Keratinocyte (primary cell): ENCODE measurements around the gene TMEM139. TPM values are rescaled to one million over a fixed set of nuclear protein-coding genes. Genes with fewer than 3 reads are reported as not detected.

Experiments used
- DNase-seq: peaks from one replicate; pipeline ENCODE4 v3.0.0-alpha.2; 2011; ENCODE audit warnings: low read depth, missing footprints, low spot score
- FAIRE-seq: peaks from 2 replicates; lab custom pipeline; 2011; peaks lifted over from hg19 to GRCh38; lab: Jason Lieb, UNC
- H2AFZ ChIP-seq: 2 replicates; pipeline ENCODE4 v1.6.0; 2012; ENCODE audit warnings: low read length, control low read depth, inconsistent platforms; ENCODE audit not compliant: control insufficient read depth
- H3K27ac ChIP-seq: 2 replicates; pipeline ENCODE4 v1.5.1; 2011; ENCODE audit warnings: low read length; ENCODE audit not compliant: control insufficient read depth, insufficient read depth
- H3K27me3 ChIP-seq: 3 replicates; pipeline ENCODE4 v1.6.0; 2011; ENCODE audit warnings: low read length; ENCODE audit not compliant: control insufficient read depth, insufficient read depth; ENCODE audit errors: extremely low read depth
- H3K36me3 ChIP-seq, 2 experiments: 2 replicates in 1 of 2; 3 replicates in 1 of 2; pipeline ENCODE4 v1.5.1; 2011; ENCODE audit warnings: low read length in 2 of 2, mild to moderate bottlenecking in 1 of 2; ENCODE audit not compliant: control insufficient read depth in 2 of 2, insufficient read depth in 2 of 2; ENCODE audit errors: extremely low read depth in 1 of 2
- H3K4me1 ChIP-seq: 3 replicates; pipeline ENCODE4 v1.5.1; 2011; ENCODE audit warnings: low read length; ENCODE audit not compliant: control insufficient read depth, insufficient read depth; ENCODE audit errors: extremely low read depth
- H3K4me2 ChIP-seq: 3 replicates; pipeline ENCODE4 v1.6.0; 2011; ENCODE audit warnings: low read depth, low read length; ENCODE audit not compliant: control insufficient read depth, insufficient read depth; ENCODE audit errors: extremely low read depth
- H3K4me3 ChIP-seq, 3 experiments: fragments of 200-600 bp in 1 of 3; sonication (generic) in 1 of 3; 2 replicates in 2 of 3; 3 replicates in 1 of 3; pipeline ENCODE4 v1.5.1; 2011 to 2016; ENCODE audit warnings: low read length in 3 of 3, mild to moderate bottlenecking in 3 of 3, control low read depth in 2 of 3, inconsistent platforms in 1 of 3, low read depth in 1 of 3, mixed read lengths in 1 of 3, mixed run types in 1 of 3, moderate library complexity in 1 of 3; ENCODE audit not compliant: control insufficient read depth in 2 of 3, insufficient read depth in 2 of 3; ENCODE audit errors: extremely low read depth in 1 of 3
- H3K79me2 ChIP-seq: 2 replicates; pipeline ENCODE4 v1.6.0; 2012; ENCODE audit warnings: low read length; ENCODE audit not compliant: control insufficient read depth, insufficient read depth
- H3K9ac ChIP-seq: 3 replicates; pipeline ENCODE4 v1.6.0; 2011; ENCODE audit warnings: low read length; ENCODE audit not compliant: control insufficient read depth, insufficient read depth; ENCODE audit errors: extremely low read depth
- H3K9me1 ChIP-seq: 3 replicates; pipeline ENCODE4 v1.6.0; 2011; ENCODE audit warnings: low read length; ENCODE audit not compliant: control insufficient read depth, insufficient read depth; ENCODE audit errors: extremely low read depth
- H3K9me3 ChIP-seq: 2 replicates; pipeline ENCODE4 v1.5.1; 2012; ENCODE audit warnings: low read depth, low read length; ENCODE audit not compliant: control insufficient read depth
- H4K20me1 ChIP-seq: 3 replicates; pipeline ENCODE4 v1.6.0; 2011; ENCODE audit warnings: low read length; ENCODE audit not compliant: control insufficient read depth, insufficient read depth; ENCODE audit errors: extremely low read depth
- EZH2 ChIP-seq: IDR thresholded peaks from one replicate; pipeline ENCODE4 v1.6.1; 2012; ENCODE audit warnings: inconsistent platforms, mild to moderate bottlenecking, low read length, moderate library complexity
- dilution Hi-C: fragments of 300-500 bp; cut with MboI; formaldehyde crosslinking; loops from one replicate; pipeline ENCODE4 v1.7.0; 2020; ENCODE audit warnings: low sequenced_read_pairs; ENCODE audit not compliant: extremely low pct_ligation_motif_present
- polyA plus RNA-seq, 5 experiments: library from polyadenylated mRNA; depleted of rRNA in 3 of 5; stranded (reverse) in 3 of 5; stranded (forward) in 1 of 5; unstranded in 1 of 5; fragments of >200 nt; gene quantifications; 1 replicate in 1 of 5; 2 replicates in 3 of 5; 3 replicates in 1 of 5; pipeline versions ENCODE4 v1.2.1 to v1.2.3, GENCODE V29; 2011 to 2012; ENCODE audit warnings: missing spikeins in 2 of 5, low read depth in 1 of 5, low replicate concordance in 1 of 5
- TF ChIP-seq, protein P1 (sequence below), 3 experiments: IDR thresholded peaks in 1 of 3; conservative IDR thresholded peaks in 1 of 3; optimal IDR thresholded peaks in 1 of 3; 2 replicates in 2 of 3; 3 replicates in 1 of 3; pipeline versions ENCODE3 to v1.5.1; 2011; ENCODE audit warnings: low read length in 3 of 3, mild to moderate bottlenecking in 3 of 3, moderate library complexity in 2 of 3, control low read depth in 1 of 3, inconsistent platforms in 1 of 3; ENCODE audit not compliant: insufficient read depth in 2 of 3; ENCODE audit errors: extremely low read depth in 1 of 3

Gene TMEM139
- polyA plus RNA-seq, 1 donor (not counting 4 experiments of a cell fraction or from before 2014, with no cell fraction given): 22.3 TPM

DNA sequence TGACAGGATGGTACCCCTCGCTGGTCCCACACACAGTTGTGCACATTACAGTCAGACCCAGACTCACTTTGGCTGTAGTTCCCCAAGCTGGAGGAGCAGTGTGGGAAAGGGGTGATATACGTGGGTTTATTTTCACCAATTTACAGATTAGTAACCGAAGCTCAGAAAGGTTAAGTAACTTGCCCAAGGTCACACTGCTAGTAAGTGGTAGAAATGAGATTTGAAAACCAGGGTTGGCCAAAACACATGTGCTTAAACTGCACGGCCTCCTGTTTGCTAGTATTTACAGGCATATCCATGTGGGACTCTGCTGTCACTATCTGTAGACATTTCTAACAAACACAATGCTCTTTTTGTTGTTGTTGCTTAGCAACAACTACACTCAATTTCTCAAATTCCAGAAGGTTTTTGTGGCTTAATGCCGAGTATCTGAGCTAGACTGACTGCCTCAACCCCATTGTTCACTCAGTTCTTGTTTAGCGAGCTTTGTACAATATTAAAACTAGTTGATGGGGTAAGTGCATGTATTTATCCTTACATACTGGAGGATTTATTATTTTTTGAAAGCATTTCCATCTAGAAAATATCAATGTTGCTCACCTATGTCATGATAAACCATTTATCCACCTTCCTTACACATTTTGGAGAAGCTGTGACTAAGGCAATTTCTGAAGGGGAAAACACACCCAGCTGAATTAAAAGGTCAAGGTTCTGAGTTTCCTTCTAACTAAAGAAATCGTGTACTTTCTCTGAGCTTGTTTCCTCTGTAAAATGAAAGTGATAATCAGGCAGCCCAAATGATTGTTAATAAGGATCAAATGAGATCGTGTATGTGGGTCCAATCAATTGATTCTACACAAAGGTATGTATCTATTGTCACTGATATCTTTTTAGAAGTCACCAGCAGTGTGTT lies 5.3 kb upstream of the TMEM139 start:
- Histone ChIP-seq H3K9me1 (no peaks in the 10 kb centered on the region), H3K9me3 (no peaks in the 10 kb centered on the region), H3K27ac (peak overlapping the region; percentile 0), H3K79me2 (no peaks in the 10 kb centered on the region), H4K20me1 (no peaks in the 10 kb centered on the region), H3K36me3 (no peaks in the 10 kb centered on the region), H3K9ac (no peak overlapping the region), H3K27me3 (no peaks in the 10 kb centered on the region), H3K4me1 (peaks cover 17% of the 10 kb centered on the region), H3K4me3 (no peak overlapping the region), H3K4me2 (peak overlapping the region; percentile 46), H2AFZ (peak overlapping the region; percentile 81)
- FAIRE-seq: peak; percentile 81
- no peak for DNase-seq
- dilution Hi-C loops: no loop called here
- no peak for TF ChIP-seq EZH2
- TF ChIP-seq, protein P1, sequence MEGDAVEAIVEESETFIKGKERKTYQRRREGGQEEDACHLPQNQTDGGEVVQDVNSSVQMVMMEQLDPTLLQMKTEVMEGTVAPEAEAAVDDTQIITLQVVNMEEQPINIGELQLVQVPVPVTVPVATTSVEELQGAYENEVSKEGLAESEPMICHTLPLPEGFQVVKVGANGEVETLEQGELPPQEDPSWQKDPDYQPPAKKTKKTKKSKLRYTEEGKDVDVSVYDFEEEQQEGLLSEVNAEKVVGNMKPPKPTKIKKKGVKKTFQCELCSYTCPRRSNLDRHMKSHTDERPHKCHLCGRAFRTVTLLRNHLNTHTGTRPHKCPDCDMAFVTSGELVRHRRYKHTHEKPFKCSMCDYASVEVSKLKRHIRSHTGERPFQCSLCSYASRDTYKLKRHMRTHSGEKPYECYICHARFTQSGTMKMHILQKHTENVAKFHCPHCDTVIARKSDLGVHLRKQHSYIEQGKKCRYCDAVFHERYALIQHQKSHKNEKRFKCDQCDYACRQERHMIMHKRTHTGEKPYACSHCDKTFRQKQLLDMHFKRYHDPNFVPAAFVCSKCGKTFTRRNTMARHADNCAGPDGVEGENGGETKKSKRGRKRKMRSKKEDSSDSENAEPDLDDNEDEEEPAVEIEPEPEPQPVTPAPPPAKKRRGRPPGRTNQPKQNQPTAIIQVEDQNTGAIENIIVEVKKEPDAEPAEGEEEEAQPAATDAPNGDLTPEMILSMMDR (optimal IDR thresholded peaks at IDR 0.05 in 1 of 3, IDR thresholded peaks at IDR 0.05 in 1 of 3, conservative IDR thresholded peaks at IDR 0.05 in 1 of 3; ENCODE audit: extremely low read depth in 1 of 3, insufficient read depth in 2 of 3, low read length in 3 of 3): no peak

DNA sequence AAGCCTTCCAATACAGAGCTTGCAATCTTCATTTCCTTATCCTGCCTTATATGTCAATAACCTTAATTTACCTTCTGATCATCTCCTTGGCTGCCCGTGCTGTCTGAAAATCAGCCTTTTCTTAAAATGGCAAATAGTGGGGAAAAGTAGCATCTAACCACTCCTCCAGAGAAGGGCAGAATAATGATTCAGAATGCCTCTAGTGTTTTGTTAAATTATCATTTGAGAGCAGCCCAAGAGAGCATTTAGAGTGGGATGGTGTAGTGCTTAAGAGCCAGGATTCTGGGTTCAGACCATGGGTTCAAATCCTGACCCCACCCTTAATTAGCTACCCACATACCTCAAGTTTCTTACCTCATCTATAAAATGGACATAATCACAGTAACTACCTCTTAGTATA lies 4.6 kb upstream of the TMEM139 start:
- DNase-seq (no peak), FAIRE-seq (no peak)
- Histone ChIP-seq H3K27ac (peak overlapping the region; percentile 0), H2AFZ (peak overlapping the region; percentile 81), H3K9me1 (no peaks in the 10 kb centered on the region), H3K9ac (no peak overlapping the region), H3K9me3 (no peaks in the 10 kb centered on the region), H4K20me1 (no peaks in the 10 kb centered on the region), H3K27me3 (no peaks in the 10 kb centered on the region), H3K79me2 (no peaks in the 10 kb centered on the region), H3K4me2 (peak overlapping the region; percentile 46), H3K4me3 (no peak overlapping the region), H3K4me1 (peaks cover 25% of the 10 kb centered on the region), H3K36me3 (no peaks in the 10 kb centered on the region)
- dilution Hi-C loops: no loop called here
- TF ChIP-seq, protein P1 (optimal IDR thresholded peaks at IDR 0.05 in 1 of 3, IDR thresholded peaks at IDR 0.05 in 1 of 3, conservative IDR thresholded peaks at IDR 0.05 in 1 of 3; ENCODE audit: extremely low read depth in 1 of 3, insufficient read depth in 2 of 3, low read length in 3 of 3): no peak
- TF ChIP-seq EZH2: no peak
